Heart left ventricle (tissue), 16 donors: Measurements from ENCODE around the gene HSPB8. TPM values are rescaled to one million over a fixed set of nuclear protein-coding genes. Genes with fewer than 3 reads are reported as not detected.

ENCODE experiments used
- ATAC-seq, 4 donors: fragments of 200-7000 bp; cut with Tn5 transposase; one replicate each; pipeline ENCODE4 v1.9.1; 2020 to 2022; ENCODE audit warnings: moderate library complexity in 4 of 4, mild to moderate bottlenecking in 3 of 4, moderate number of reproducible peaks in 1 of 4
- DNase-seq, 5 donors: peaks; one replicate each; pipeline ENCODE4 v3.0.0-alpha.2; 2020
- H3K27ac ChIP-seq, 12 donors: fragments of 200-600 bp; sonication (generic) in 4 of 12; one replicate each; pipeline versions ENCODE4 v1.5.0 to v1.8.0; 2016 to 2022; ENCODE audit warnings: mild to moderate bottlenecking in 2 of 12
- H3K27me3 ChIP-seq, 9 donors: fragments of 200-600 bp; sonication (generic) in 2 of 9; one replicate each; pipeline versions ENCODE4 v1.5.1 to v1.8.0; 2016 to 2022; ENCODE audit warnings: mild to moderate bottlenecking in 3 of 9
- H3K36me3 ChIP-seq, 9 donors: fragments of 200-600 bp; sonication (generic) in 2 of 9; one replicate each; pipeline versions ENCODE4 v1.5.0 to v1.8.0; 2018 to 2022; ENCODE audit warnings: mild to moderate bottlenecking in 2 of 9
- H3K4me1 ChIP-seq, 12 donors: fragments of 200-600 bp; sonication (generic) in 4 of 12; one replicate each; pipeline versions ENCODE4 v1.5.0 to v1.8.0; 2016 to 2022; ENCODE audit warnings: mild to moderate bottlenecking in 3 of 12
- H3K4me3 ChIP-seq, 12 donors: fragments of 200-600 bp; sonication (generic) in 4 of 12; one replicate each; pipeline versions ENCODE4 v1.5.0 to v1.8.0; 2017 to 2022; ENCODE audit warnings: mild to moderate bottlenecking in 9 of 12, moderate library complexity in 4 of 12
- H3K9me3 ChIP-seq, 12 donors: fragments of 200-600 bp; sonication (generic) in 4 of 12; one replicate each; pipeline versions ENCODE4 v1.5.0 to v1.8.0; 2016 to 2022; ENCODE audit warnings: mild to moderate bottlenecking in 1 of 12
- POLR2A ChIP-seq, 2 donors: fragments of 450-650 bp; IDR thresholded peaks; one replicate each; pipeline ENCODE4 v1.6.1; 2017; ENCODE audit warnings: antibody characterized with exemption in 2 of 2, mild to moderate bottlenecking in 2 of 2, moderate library complexity in 2 of 2
- WGBS, 4 donors: extraction: QIAGEN DNeasy Blood & Tissue Kit in 2 of 4; methylation state at CpG; one replicate each; pipeline versions ENCODE4 v1.1.5 to v1.1.7; 2013 to 2018; 5-methylcytosine and 5-hydroxymethylcytosine counted together
- intact Hi-C, 10 donors: fragments of 100-400 bp; cut with DNase I; formaldehyde crosslinking; loops; one replicate each; pipeline versions ENCODE4 v1.11.1 to v1.14.2; 2022
- long read RNA-seq, 3 donors: library from polyadenylated mRNA; unstranded; transcript quantifications; one replicate each; pipeline ENCODE4 v2.0.0, GENCODE V29; 2020 to 2021
- polyA plus RNA-seq, 2 donors: library from polyadenylated mRNA; stranded (reverse); fragments of 200-250 nt; gene quantifications; one replicate each; pipeline ENCODE4 v1.2.3, GENCODE V29; 2013
- total RNA-seq, 9 donors: library from RNA; depleted of rRNA in 2 of 9; stranded (reverse); fragments of >200 nt in 2 of 9; fragmentation: NEBNext Ultra II Directional in 3 of 9; extraction: Animal tissue kit (Norgen Biotek cat#: 25700) in 3 of 9; gene quantifications; one replicate each; pipeline versions ENCODE4 v1.1.0 to v1.2.4, GENCODE V29; 2016 to 2023
- TF ChIP-seq, protein P1 (sequence below), 12 donors: fragments of 200-600 bp; sonication (generic) in 4 of 12; IDR thresholded peaks; one replicate each; pipeline versions ENCODE4 v1.5.0 to v1.8.0; 2018 to 2022; ENCODE audit warnings: antibody characterized with exemption in 12 of 12, mild to moderate bottlenecking in 5 of 12
- donor health status: ischemic (EF 13 %, LVEDD 7.1; RV severe dilation, severe dysfunction).
- donor health status: healthy with polysubstance abuse.
- donor health status: DM: no; HTN: yes; CAD: no.
- donor health status: DM: no; HTN: no; CAD: no.
- donor health status: ischemic (EF 25% LVEDD 6.9; RV normal size, moderate dysfunction).
- donor health status: ischemic (EF 25% LVEDD 5.7; RV mildly dilated, moderate dysfunction).
- donor health status: healthy.
- donor health status: DM: yes; HTN: yes; CAD: no.
- donor health status: ischemic (EF 35%, LVEDD 5.7; RV mildly dilated, moderate dysfunction).
- donor health status: nonischemic (EF 11% LVEDD 7.7; RV severe dilation, severe dysfunction).
- donor health status: DM: yes; HTN: yes; CAD: no.
- donor health status: PGD.
- donor health status: ischemic (EF 29% LVEDD 5.4; RV normal size, mild dysfunction).
- donor health status: nonischemic (EF 23%, LVEDD 6.1; RV moderate dilation, normal function).

HSPB8 gene, protein sequence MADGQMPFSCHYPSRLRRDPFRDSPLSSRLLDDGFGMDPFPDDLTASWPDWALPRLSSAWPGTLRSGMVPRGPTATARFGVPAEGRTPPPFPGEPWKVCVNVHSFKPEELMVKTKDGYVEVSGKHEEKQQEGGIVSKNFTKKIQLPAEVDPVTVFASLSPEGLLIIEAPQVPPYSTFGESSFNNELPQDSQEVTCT
- total RNA-seq (100 to 1,000 TPM; 417 to 662 (median 558) TPM), polyA plus RNA-seq (100 to 1,000 TPM; 446 to 523 TPM)
- long read RNA-seq, donor 1, transcript HSPB8-201 (3 exons, 2,152 nt): major isoform, 1,130 of 1,222 reads
- long read RNA-seq, donor 1, partial matches to known transcripts: 76 of 1,222 reads
- long read RNA-seq, donor 1, other reads (novel, unspliced or antisense): 13 of 1,222 reads
- long read RNA-seq, donor 2, transcript HSPB8-201 (3 exons, 2,152 nt): major isoform, 4,691 of 4,741 reads
- long read RNA-seq, donor 2, transcript HSPB8-203 (2 exons, 419 nt): minor isoform, 7 of 4,741 reads
- long read RNA-seq, donor 2, partial matches to known transcripts: 20 of 4,741 reads
- long read RNA-seq, donor 2, other reads (novel, unspliced or antisense): 22 of 4,741 reads
- long read RNA-seq, donor 3, transcript HSPB8-201 (3 exons, 2,152 nt): major isoform, 1,423 of 1,513 reads
- long read RNA-seq, donor 3, partial matches to known transcripts: 80 of 1,513 reads
- long read RNA-seq, donor 3, other reads (novel, unspliced or antisense): 9 of 1,513 reads

DNA sequence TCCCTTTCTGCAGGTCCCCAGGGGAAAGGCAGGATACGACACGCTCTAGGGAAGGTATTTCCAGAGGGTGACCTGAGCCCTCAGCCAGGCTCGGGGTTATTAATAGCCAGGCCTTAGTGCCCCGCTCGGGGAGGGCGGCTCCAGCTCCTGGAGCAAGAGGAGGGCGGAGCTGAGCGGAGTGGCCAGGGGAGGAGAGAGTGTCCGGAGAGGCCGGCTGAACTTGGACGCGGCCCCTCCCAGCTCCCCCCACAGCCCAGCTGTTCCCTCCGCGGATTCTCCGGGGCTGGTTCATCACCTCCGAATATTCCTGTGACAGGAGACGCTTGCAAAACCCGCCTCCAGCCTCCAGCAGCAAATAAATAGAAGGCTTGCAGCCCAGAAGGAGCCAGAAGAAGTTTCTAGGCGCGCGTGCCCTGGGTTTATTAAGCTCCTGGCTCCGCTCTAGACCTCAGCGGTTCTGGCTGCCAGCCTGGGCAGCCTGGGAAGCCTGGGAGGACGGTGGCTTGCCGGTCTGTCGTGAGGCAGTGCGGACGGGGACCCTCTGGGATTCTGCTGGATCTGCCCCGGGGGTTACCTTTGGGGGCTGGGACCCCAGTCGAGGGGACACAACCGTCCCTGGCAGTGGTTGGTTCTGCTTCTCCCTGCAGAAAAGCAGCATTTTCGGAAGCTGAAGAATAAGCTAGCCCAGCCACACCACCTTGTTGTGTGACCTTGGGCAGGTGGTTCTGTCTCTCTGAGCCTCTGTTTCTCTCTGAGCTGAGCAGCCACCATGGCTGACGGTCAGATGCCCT, at the start of gene HSPB8:
HSPB8 (plus strand) TSS at position 388 of the 791 bp plus-strand sequence; CDS start at position 770, 382 bp downstream.
- intact Hi-C loops: loop anchor here in 3 of 10 donors (1.0 to 10.0 kb wide), 6 partner anchors 21 to 644 kb away; no protein-coding TSS in a partner anchor

DNA sequence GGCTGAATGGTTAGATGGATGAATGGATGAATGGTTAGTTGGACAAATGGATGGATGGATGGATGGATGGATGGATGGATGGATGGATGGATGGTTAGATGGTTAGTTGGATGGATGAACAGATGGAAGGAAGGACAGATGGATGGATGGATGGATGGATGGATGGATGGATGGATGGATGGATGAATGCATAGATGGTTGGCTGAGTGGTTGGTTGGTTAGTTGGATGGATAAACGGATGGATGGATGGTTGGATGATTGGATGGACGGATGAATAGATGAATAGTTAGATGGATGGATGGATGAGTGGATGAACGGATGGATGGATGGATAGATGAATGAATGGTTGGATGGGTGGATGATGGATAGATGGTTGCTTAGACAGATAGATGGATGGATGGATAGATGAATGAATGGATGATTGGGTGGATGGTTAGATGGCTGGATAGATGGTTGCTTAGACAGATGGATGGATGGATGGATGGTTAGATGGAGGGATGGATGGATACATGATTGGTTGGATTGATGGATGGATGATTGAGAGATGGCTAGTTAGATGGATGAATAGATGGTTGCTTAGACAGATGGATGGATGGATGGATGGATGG, 48.8 kb upstream of the HSPB8 start:
- 75 to 82% (median 78%) methylated on average over 3 of the region's 3 CpGs for WGBS, 4 donors
- no peak for DNase-seq
- intact Hi-C loops: no loop called here

More for the DNA sequence above, at the start of gene HSPB8:
- TF ChIP-seq, protein P1, sequence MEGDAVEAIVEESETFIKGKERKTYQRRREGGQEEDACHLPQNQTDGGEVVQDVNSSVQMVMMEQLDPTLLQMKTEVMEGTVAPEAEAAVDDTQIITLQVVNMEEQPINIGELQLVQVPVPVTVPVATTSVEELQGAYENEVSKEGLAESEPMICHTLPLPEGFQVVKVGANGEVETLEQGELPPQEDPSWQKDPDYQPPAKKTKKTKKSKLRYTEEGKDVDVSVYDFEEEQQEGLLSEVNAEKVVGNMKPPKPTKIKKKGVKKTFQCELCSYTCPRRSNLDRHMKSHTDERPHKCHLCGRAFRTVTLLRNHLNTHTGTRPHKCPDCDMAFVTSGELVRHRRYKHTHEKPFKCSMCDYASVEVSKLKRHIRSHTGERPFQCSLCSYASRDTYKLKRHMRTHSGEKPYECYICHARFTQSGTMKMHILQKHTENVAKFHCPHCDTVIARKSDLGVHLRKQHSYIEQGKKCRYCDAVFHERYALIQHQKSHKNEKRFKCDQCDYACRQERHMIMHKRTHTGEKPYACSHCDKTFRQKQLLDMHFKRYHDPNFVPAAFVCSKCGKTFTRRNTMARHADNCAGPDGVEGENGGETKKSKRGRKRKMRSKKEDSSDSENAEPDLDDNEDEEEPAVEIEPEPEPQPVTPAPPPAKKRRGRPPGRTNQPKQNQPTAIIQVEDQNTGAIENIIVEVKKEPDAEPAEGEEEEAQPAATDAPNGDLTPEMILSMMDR (IDR thresholded peaks at IDR 0.05): no peak
- TF ChIP-seq POLR2A (IDR thresholded peaks at IDR 0.05): peak; percentile 53 to 98
- H3K4me3 ChIP-seq: peak within 1 kb of the TSS; percentile 53 to 83 (median 72)
- DNase-seq (peak; percentile 93 to 98 (median 94)), ATAC-seq (peak; percentile 90 to 94 (median 92))
- no peaks in the 10 kb centered on the region for H3K36me3 ChIP-seq
- H3K4me1 ChIP-seq: peaks cover 0 to 40% (median 19%) of the 10 kb centered on the region in 12 donors
- H3K27me3 ChIP-seq: no peaks in the 10 kb centered on the region
- H3K9me3 ChIP-seq: no peaks in the 10 kb centered on the region
- WGBS, 4 donors: 2 to 3% (median 2%) methylated on average over 16 to 33 of the region's 33 CpGs
- H3K27ac ChIP-seq: peak within 1 kb of the TSS; percentile 88 to 99 (median 96)

DNA sequence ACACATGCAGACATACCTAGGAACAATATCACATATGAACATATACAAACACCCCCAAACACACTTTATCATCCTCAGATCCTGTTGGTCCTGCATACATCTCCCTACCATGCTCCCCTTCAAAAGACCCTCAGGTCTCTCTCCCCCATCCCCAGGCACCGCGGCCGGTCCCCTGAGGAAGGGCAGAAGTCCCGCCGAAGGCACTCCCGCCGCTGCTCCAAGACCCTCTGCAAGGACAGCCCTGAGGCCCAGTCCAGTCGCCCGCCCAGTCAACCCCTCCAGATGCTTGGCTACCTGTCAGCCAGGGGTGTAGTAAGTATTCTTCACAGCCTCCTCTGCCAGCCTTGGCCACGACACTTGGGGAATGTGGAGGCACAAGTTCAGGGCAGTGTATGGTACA, 48.2 kb upstream of the HSPB8 start:
- intact Hi-C loops: no loop called here
- 89 to 95% (median 93%) methylated on average over 10 of the region's 10 CpGs for WGBS, 4 donors
- TF ChIP-seq, protein P1 (IDR thresholded peaks at IDR 0.05): no peak
- TF ChIP-seq POLR2A (IDR thresholded peaks at IDR 0.05): no peak
- ATAC-seq: no peak
- Histone ChIP-seq H3K9me3 (peaks cover 0 to 25% (median 13%) of the 10 kb centered on the region in 12 donors), H3K4me1 (no peaks in the 10 kb centered on the region), H3K27me3 (no peaks in the 10 kb centered on the region), H3K4me3 (no peak overlapping the region), H3K36me3 (no peaks in the 10 kb centered on the region), H3K27ac (no peak overlapping the region)
- DNase-seq: no peak

More for the DNA sequence above, 48.8 kb upstream of the HSPB8 start:
- H3K4me1 ChIP-seq: no peaks in the 10 kb centered on the region
- no peaks in the 10 kb centered on the region for H3K36me3 ChIP-seq
- H3K27me3 ChIP-seq: no peaks in the 10 kb centered on the region
- no peak overlapping the region for H3K4me3 ChIP-seq
- H3K27ac ChIP-seq: no peak overlapping the region
- no peak for ATAC-seq
- TF ChIP-seq, protein P1 (IDR thresholded peaks at IDR 0.05): no peak
- TF ChIP-seq POLR2A (IDR thresholded peaks at IDR 0.05): no peak
- H3K9me3 ChIP-seq: peaks cover 0 to 25% (median 13%) of the 10 kb centered on the region in 12 donors
